ENCODE data around the gene SMURF1. TPM values are rescaled to one million over a fixed set of nuclear protein-coding genes. Genes with fewer than 3 reads are reported as not detected.

Gene SMURF1
- total and polyA plus RNA-seq, 2 of the 8 experiments (the other 6 are each of a cell fraction or from before 2014, with no cell fraction given) = 9.6 to 24.5 TPM

DNA sequence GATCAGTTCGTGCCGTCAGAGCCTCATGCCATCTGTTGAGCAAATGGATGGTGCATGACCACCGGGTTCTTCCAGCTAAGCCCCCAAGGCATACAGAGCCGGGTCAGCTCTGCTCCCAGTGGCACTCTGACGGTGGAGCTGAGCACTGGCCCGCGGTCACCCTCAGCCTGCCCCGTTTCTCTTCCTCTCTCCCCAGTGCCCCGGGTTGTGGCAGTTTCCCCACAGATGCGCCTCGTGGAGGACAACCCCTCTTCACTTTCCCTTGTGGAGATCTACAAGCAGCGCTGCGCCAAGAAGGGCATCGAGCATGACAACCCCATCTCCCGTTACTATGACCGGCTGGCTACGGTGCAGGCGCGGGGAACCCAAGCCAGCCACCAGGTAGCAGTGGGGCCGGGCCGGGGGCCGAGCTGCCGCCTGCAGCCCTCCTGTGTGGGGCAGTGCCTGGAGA is 135.7 kb downstream of the SMURF1 start:
- Histone ChIP-seq H3K23ac (ENCODE audit: insufficient read length) (no peak overlapping the region), H3K4me1 (replicated peaks in 1 of 4; ENCODE audit: control insufficient read depth in 3 of 4, insufficient read depth in 4 of 4, low read length in 3 of 4) (no peaks in the 10 kb centered on the region), H2BK20ac (ENCODE audit: low read length) (no peak overlapping the region), H4K91ac (replicated peaks; ENCODE audit: insufficient read length, low read length) (no peak overlapping the region), H4K8ac (ENCODE audit: extremely low read depth, insufficient read depth, low read length) (no peak overlapping the region), H3K23me2 (ENCODE audit: low read depth, low read length) (no peaks in the 10 kb centered on the region), H3K4me3 (ENCODE audit: extremely low read depth in 1 of 4, insufficient read depth in 2 of 4, low read depth in 3 of 4, low read length in 4 of 4) (no peak overlapping the region), H3K36me3 (ENCODE audit: control insufficient read depth in 2 of 4, insufficient read depth in 4 of 4, low read length in 3 of 4) (peaks cover 26 to 73% (median 52%) of the 10 kb centered on the region in 4 experiments; a peak in 6 of 8 replicates), H3K18ac (ENCODE audit: extremely low read depth, low read length) (no peak overlapping the region), H2BK120ac (replicated peaks; ENCODE audit: low read depth, low read length) (no peak overlapping the region), H3K9ac (replicated peaks in 1 of 4; ENCODE audit: extremely low read depth in 1 of 4, low read depth in 3 of 4, low read length in 3 of 4) (no peak overlapping the region), H2AFZ (ENCODE audit: low read length) (no peak overlapping the region), H3K79me1 (ENCODE audit: low read depth, low read length) (no peaks in the 10 kb centered on the region), H3K79me2 (ENCODE audit: control insufficient read depth in 1 of 2, insufficient read depth in 2 of 2, low read length in 2 of 2) (no peaks in the 10 kb centered on the region), H3K4ac (replicated peaks; ENCODE audit: insufficient read length, low read depth, low read length) (no peak overlapping the region), H4K5ac (ENCODE audit: insufficient read length, low read depth, low read length) (no peak overlapping the region), H2AK5ac (ENCODE audit: low read depth, low read length) (no peak overlapping the region), H2BK5ac (ENCODE audit: low read depth, low read length) (no peak overlapping the region), H3K56ac (replicated peaks; ENCODE audit: insufficient read length, low read depth, low read length) (no peak overlapping the region), H3K14ac (ENCODE audit: insufficient read length) (no peak overlapping the region), H3K9me3 (ENCODE audit: insufficient read depth in 2 of 2, low read depth in 1 of 2, low read length in 1 of 2) (no peaks in the 10 kb centered on the region), H3K27ac (ENCODE audit: low read depth, low read length) (no peak overlapping the region), H3K4me2 (ENCODE audit: insufficient read depth in 1 of 2, low read depth in 2 of 2, low read length in 2 of 2) (no peak overlapping the region), H2BK12ac (ENCODE audit: low read depth, low read length) (no peak overlapping the region), H4K20me1 (replicated peaks in 1 of 2; ENCODE audit: control insufficient read depth in 1 of 2, insufficient read depth in 2 of 2, low read length in 2 of 2) (peaks cover 2 to 3% of the 10 kb centered on the region in 2 experiments), H2BK15ac (ENCODE audit: low read length) (no peak overlapping the region), H3K27me3 (replicated peaks in 1 of 4; ENCODE audit: control insufficient read depth in 3 of 4, extremely low read depth in 1 of 4, insufficient read depth in 3 of 4, low read length in 3 of 4) (no peaks in the 10 kb centered on the region)
- FAIRE-seq = no peak
- no peak for DNase-seq (ENCODE audit: low read depth in 1 of 2, low spot score in 2 of 2)
- CTCF ChIA-PET (ENCODE audit: partially characterized antibody) = no interaction called here
- 94% methylated on average over 22 of the region's 23 CpGs; no CpG with 5 or more reads in 1 of the 2 experiments for WGBS, 2 experiments (ENCODE audit: extremely low coverage in 1 of 2, insufficient coverage in 1 of 2, insufficient read length in 1 of 2, insufficient replicate concordance in 2 of 2, low coverage in 1 of 2, low lambda C conversion rate in 2 of 2, missing lambda C conversion rate in 1 of 2)
- POLR2A ChIA-PET (ENCODE audit: partially characterized antibody) = no interaction called here
- TF ChIP-seq MAFK (IDR thresholded peaks at IDR 0.05; ENCODE audit: low read depth, low read length) = no peak
- TF ChIP-seq SIX5 (IDR thresholded peaks at IDR 0.05; ENCODE audit: low read depth, low read length) = no peak
- TF ChIP-seq CEBPB (IDR thresholded peaks at IDR 0.05; ENCODE audit: low read depth, low read length) = no peak
- no peak for TF ChIP-seq HDAC6 (IDR thresholded peaks at IDR 0.05; ENCODE audit: low read depth, low read length)
- no peak for TF ChIP-seq CTBP2 (IDR thresholded peaks at IDR 0.05; ENCODE audit: borderline replicate concordance, insufficient read depth, insufficient read length, low read length)
- TF ChIP-seq CHD1 (IDR thresholded peaks at IDR 0.05; ENCODE audit: low read depth, low read length) = no peak
- TF ChIP-seq ASH2L (IDR thresholded peaks at IDR 0.05; ENCODE audit: low read length) = no peak
- no peak for TF ChIP-seq TCF12 (IDR thresholded peaks at IDR 0.05; ENCODE audit: low read depth, low read length)
- no peak for TF ChIP-seq CREB1 (IDR thresholded peaks at IDR 0.05)
- TF ChIP-seq RXRA (IDR thresholded peaks at IDR 0.05; ENCODE audit: insufficient read depth, low read depth, low read length) = no peak
- no peak for TF ChIP-seq EZH2 (IDR thresholded peaks at IDR 0.05; ENCODE audit: low read depth, low read length, severe bottlenecking)
- no peak for TF ChIP-seq GABPA (IDR thresholded peaks at IDR 0.05; ENCODE audit: borderline replicate concordance, insufficient read depth, low read length)
- TF ChIP-seq BCL11A (IDR thresholded peaks at IDR 0.05; ENCODE audit: low read depth in 2 of 2, low read length in 2 of 2) = no peak
- TF ChIP-seq PHF8 (conservative IDR thresholded peaks at IDR 0.05; ENCODE audit: low read depth, low read length) = no peak
- TF ChIP-seq HDAC2 (IDR thresholded peaks at IDR 0.05; ENCODE audit: borderline replicate concordance in 1 of 2, low read depth in 2 of 2, low read length in 2 of 2) = no peak

Measured in H1 (cell line).